OCI-LY3 (cell line): ENCODE results near the gene CDA.

Experiments used
- CTCF ChIP-seq: fragments of 200-600, 300-600 bp; sonication (generic); IDR thresholded peaks from 2 replicates; pipeline ENCODE4 v1.5.1; 2014; ENCODE audit warnings: antibody characterized with exemption, low read length, low read depth
- EZH2phosphoT487 ChIP-seq: fragments of 200-600 bp; shearing (Covaris generic); IDR thresholded peaks from 2 replicates; pipeline ENCODE4 v1.6.1; 2018; ENCODE audit warnings: antibody characterized with exemption, mixed run types, low read depth

GRCh38 chr1:20625176-20626097 is 36.5 kb downstream of the CDA start:
- TF ChIP-seq CTCF (no peak), EZH2phosphoT487 (no peak)
